ENCODE results near the gene IKZF1. TPM values are rescaled to one million over a fixed set of nuclear protein-coding genes. Genes with fewer than 3 reads are reported as not detected.

IKZF1 gene
- total RNA-seq, 6 donors from 2014 or later, result 33.8 to 65.1 (median 49.8) TPM

GRCh38 chr7:50302486-50303334 is 1.8 kb upstream of the IKZF1 start:
- Histone ChIP-seq H3K27me3 (peaks cover 0 to 5% (median 2%) of the 10 kb centered on the region in 4 donors), H3K4me3 (no peak overlapping the region), H3K36me3 (no peaks in the 10 kb centered on the region), H3K27ac (no peak overlapping the region), H3K9me3 (no peaks in the 10 kb centered on the region), H3K4me1 (peaks cover 0 to 12% (median 4%) of the 10 kb centered on the region in 4 donors)
- no peak for ATAC-seq (ENCODE audit: low FRiP score in 2 of 2)
- WGBS, 2 donors, result 89 to 90% methylated on average over 17 to 28 of the region's 28 CpGs
- DNase-seq, result peak in 1 of 2 donors; percentile 52
- no peak for TF ChIP-seq EP300 (IDR thresholded peaks at IDR 0.05)
- no peak for TF ChIP-seq POLR2A (IDR thresholded peaks at IDR 0.05)
- TF ChIP-seq CTCF (IDR thresholded peaks at IDR 0.05), result no peak
- TF ChIP-seq POLR2AphosphoS5 (IDR thresholded peaks at IDR 0.05), result no peak

GRCh38 chr7:50303335-50304128 is 984 bp upstream of the IKZF1 start:
- WGBS, 2 donors, result 36 to 46% methylated on average over 7 to 34 of the region's 100 CpGs
- peak overlapping the region in 3 of 4 donors; percentile 80 to 93 (median 84) for H3K27ac ChIP-seq
- H3K36me3 ChIP-seq, result no peaks in the 10 kb centered on the region
- no peaks in the 10 kb centered on the region for H3K9me3 ChIP-seq
- H3K4me3 ChIP-seq, result peak overlapping the region in 3 of 4 donors; percentile 59 to 60 (median 59)
- peaks cover 0 to 5% (median 2%) of the 10 kb centered on the region in 4 donors for H3K27me3 ChIP-seq
- DNase-seq, result peak; percentile 48 to 91
- TF ChIP-seq EP300 (IDR thresholded peaks at IDR 0.05), result no peak
- TF ChIP-seq CTCF (IDR thresholded peaks at IDR 0.05), result no peak
- TF ChIP-seq POLR2A (IDR thresholded peaks at IDR 0.05), result no peak
- TF ChIP-seq POLR2AphosphoS5 (IDR thresholded peaks at IDR 0.05), result no peak
- peaks cover 0 to 18% (median 5%) of the 10 kb centered on the region in 4 donors for H3K4me1 ChIP-seq
- ATAC-seq (ENCODE audit: low FRiP score in 2 of 2), result peak in 1 of 2 donors; percentile 18

GRCh38 chr7:50304911-50305582 is 531 bp downstream of the IKZF1 start:
- DNase-seq (no peak), ATAC-seq (ENCODE audit: low FRiP score in 2 of 2) (peak; percentile 69 to 73)
- Histone ChIP-seq H3K27ac (peak overlapping the region; percentile 59 to 93 (median 82)), H3K36me3 (no peaks in the 10 kb centered on the region), H3K9me3 (no peaks in the 10 kb centered on the region), H3K4me1 (peaks cover 0 to 20% (median 9%) of the 10 kb centered on the region in 4 donors), H3K4me3 (peak overlapping the region in 3 of 4 donors; percentile 59 to 60 (median 59)), H3K27me3 (peaks cover 0 to 5% (median 2%) of the 10 kb centered on the region in 4 donors)
- WGBS, 2 donors, result 6 to 17% methylated on average over 20 of the region's 20 CpGs
- TF ChIP-seq EP300 (IDR thresholded peaks at IDR 0.05) (no peak), POLR2A (IDR thresholded peaks at IDR 0.05) (no peak), POLR2AphosphoS5 (IDR thresholded peaks at IDR 0.05) (no peak), CTCF (IDR thresholded peaks at IDR 0.05) (no peak)

GRCh38 chr7:50305583-50306493 is 1.3 kb downstream of the IKZF1 start:
- Histone ChIP-seq H3K4me3 (peak overlapping the region in 3 of 4 donors; percentile 59 to 60 (median 59)), H3K9me3 (no peaks in the 10 kb centered on the region), H3K4me1 (peaks cover 0 to 20% (median 9%) of the 10 kb centered on the region in 4 donors), H3K27ac (peak overlapping the region; percentile 59 to 93 (median 82)), H3K27me3 (peaks cover 0 to 5% (median 2%) of the 10 kb centered on the region in 4 donors), H3K36me3 (no peaks in the 10 kb centered on the region)
- no peak for ATAC-seq (ENCODE audit: low FRiP score in 2 of 2)
- no peak for TF ChIP-seq POLR2A (IDR thresholded peaks at IDR 0.05)
- TF ChIP-seq POLR2AphosphoS5 (IDR thresholded peaks at IDR 0.05), result no peak
- TF ChIP-seq EP300 (IDR thresholded peaks at IDR 0.05), result no peak
- no peak for TF ChIP-seq CTCF (IDR thresholded peaks at IDR 0.05)
- no peak for DNase-seq
- WGBS, 2 donors, result 48 to 52% methylated on average over 11 of the region's 11 CpGs
